Effector CD8-positive, alpha-beta T cell (primary cell): ENCODE measurements around the gene PPEF2.
"Not testable (repeated sequence)": the region's sequence is repeated elsewhere in the genome, so short reads cannot be mapped to it uniquely, and the experiment has no call there.

ENCODE experiments used
- DNase-seq: peaks from one replicate; lab custom pipeline; 2025; lab: John Stamatoyannopoulos, UW
- total RNA-seq, 4 experiments: gene quantifications; one replicate each; lab custom pipeline; 2026; lab: John Stamatoyannopoulos, UW

Gene PPEF2
- total RNA-seq: 0 to 2.7 (median 0.48) reads per million in 4 experiments

- DNase-seq: no peak
These were observed at the start of gene PPEF2 for GRCh38 chr4:75902352-75902751. Gene PPEF2 (minus strand): TSS chr4:75902452. CDS start chr4:75896325, 6,127 bp downstream.

- DNase-seq: no peak
These were observed 48.1 kb upstream of the PPEF2 start for GRCh38 chr4:75950213-75950815.

- DNase-seq: no peak
These were observed 46.7 kb upstream of the PPEF2 start for GRCh38 chr4:75948822-75949444.

GRCh38 chr4:75940692-75941253 lies 38.5 kb upstream of the PPEF2 start, which contains the start of gene NAAA:
Gene NAAA (minus strand): TSS chr4:75941013. CDS start chr4:75940949, 64 bp downstream.
- DNase-seq: peak; percentile 63

GRCh38 chr4:75939890-75940691 lies 37.8 kb upstream of the PPEF2 start:
- DNase-seq: peak; percentile 53

GRCh38 chr4:75935628-75936027 lies 33.4 kb upstream of the PPEF2 start:
- DNase-seq: no peak

- DNase-seq: no peak
These were observed 27.9 kb upstream of the PPEF2 start for GRCh38 chr4:75930152-75930551.

GRCh38 chr4:75924916-75925315 lies 22.7 kb upstream of the PPEF2 start:
- DNase-seq: not testable (repeated sequence)

GRCh38 chr4:75924309-75924827 lies 22.1 kb upstream of the PPEF2 start:
- no peak for DNase-seq

- DNase-seq: no peak
These were observed 20.3 kb upstream of the PPEF2 start for GRCh38 chr4:75922588-75922987.

GRCh38 chr4:75921910-75922309 lies 19.7 kb upstream of the PPEF2 start:
- DNase-seq: no peak

GRCh38 chr4:75920327-75920726 lies 18.1 kb upstream of the PPEF2 start:
- no peak for DNase-seq

- DNase-seq: no peak
These were observed 17.7 kb upstream of the PPEF2 start for GRCh38 chr4:75919920-75920319.

- DNase-seq: no peak
These were observed 13.9 kb upstream of the PPEF2 start for GRCh38 chr4:75916091-75916661.

- DNase-seq: no peak
These were observed 10.7 kb upstream of the PPEF2 start for GRCh38 chr4:75912968-75913367.

- not testable (repeated sequence) for DNase-seq
These were observed 8.6 kb upstream of the PPEF2 start for GRCh38 chr4:75910831-75911230.

GRCh38 chr4:75909405-75909804 lies 7.2 kb upstream of the PPEF2 start:
- DNase-seq: no peak

- DNase-seq: no peak
These were observed 6.3 kb upstream of the PPEF2 start for GRCh38 chr4:75908555-75908954.

- DNase-seq: no peak
These were observed 5.7 kb upstream of the PPEF2 start for GRCh38 chr4:75907966-75908365.

- no peak for DNase-seq
These were observed 1.8 kb upstream of the PPEF2 start for GRCh38 chr4:75904076-75904475.

GRCh38 chr4:75898536-75898935 lies 3.7 kb downstream of the PPEF2 start:
- no peak for DNase-seq
